GM23338 (cell line): ENCODE measurements around the gene DDX24.

Experiments
- CREB1 ChIP-seq: fragments of 250-450 bp; sonication (Bioruptor Pico); IDR thresholded peaks from 2 replicates; pipeline ENCODE4 v1.5.0; 2020; ENCODE audit warnings: low read depth, mild to moderate bottlenecking, moderate library complexity
- ETS1 ChIP-seq: IDR thresholded peaks from 2 replicates; pipeline ENCODE4 v1.6.1; 2016; ENCODE audit warnings: antibody characterized with exemption
- EZH2 ChIP-seq: fragments of 200-600 bp; sonication (generic); IDR thresholded peaks from one replicate; pipeline ENCODE4 v1.8.0; 2017; ENCODE audit warnings: antibody characterized with exemption, mild to moderate bottlenecking, low read depth; ENCODE audit not compliant: unreplicated experiment
- EZH2phosphoT487 ChIP-seq: fragments of 200-600 bp; sonication (generic); IDR thresholded peaks from one replicate; pipeline ENCODE4 v1.8.1; 2018; ENCODE audit warnings: antibody characterized with exemption; ENCODE audit not compliant: unreplicated experiment
- JUNB ChIP-seq: IDR thresholded peaks from one replicate; pipeline ENCODE4 v1.6.1; 2016; ENCODE audit warnings: antibody characterized with exemption; ENCODE audit not compliant: unreplicated experiment
- NANOG ChIP-seq: IDR thresholded peaks from 2 replicates; pipeline ENCODE4 v1.6.1; 2016; ENCODE audit warnings: antibody characterized with exemption, borderline replicate concordance
- POLR2AphosphoS5 ChIP-seq: IDR thresholded peaks from 2 replicates; pipeline ENCODE4 v1.6.1; 2016; ENCODE audit warnings: antibody characterized with exemption, low read depth
- REST ChIP-seq: IDR thresholded peaks from one replicate; pipeline ENCODE4 v1.6.1; 2018; ENCODE audit warnings: antibody characterized with exemption; ENCODE audit not compliant: unreplicated experiment
- STAT1 ChIP-seq: IDR thresholded peaks from one replicate; pipeline ENCODE4 v1.6.1; 2016; ENCODE audit warnings: antibody characterized with exemption; ENCODE audit not compliant: unreplicated experiment
- ZNF114 ChIP-seq: fragments of 250-450 bp; sonication (Bioruptor Pico); IDR thresholded peaks from 2 replicates; pipeline ENCODE4 v1.5.0; 2020; ENCODE audit warnings: mild to moderate bottlenecking, moderate library complexity
- ZNF462 ChIP-seq: fragments of 250-450 bp; sonication (Bioruptor Pico); IDR thresholded peaks from 2 replicates; pipeline ENCODE4 v1.5.0; 2020; ENCODE audit warnings: mild to moderate bottlenecking, moderate library complexity
- TF ChIP-seq, protein P1 (sequence below), 2 experiments: fragments of 200-600 bp in 1 of 2; sonication (generic) in 1 of 2; conservative IDR thresholded peaks; 2 replicates each; pipeline versions ENCODE4 v1.5.1 to v1.6.1; 2016 to 2017; ENCODE audit warnings: antibody characterized with exemption in 2 of 2, low read depth in 2 of 2, mild to moderate bottlenecking in 2 of 2, moderate library complexity in 1 of 2

DNA sequence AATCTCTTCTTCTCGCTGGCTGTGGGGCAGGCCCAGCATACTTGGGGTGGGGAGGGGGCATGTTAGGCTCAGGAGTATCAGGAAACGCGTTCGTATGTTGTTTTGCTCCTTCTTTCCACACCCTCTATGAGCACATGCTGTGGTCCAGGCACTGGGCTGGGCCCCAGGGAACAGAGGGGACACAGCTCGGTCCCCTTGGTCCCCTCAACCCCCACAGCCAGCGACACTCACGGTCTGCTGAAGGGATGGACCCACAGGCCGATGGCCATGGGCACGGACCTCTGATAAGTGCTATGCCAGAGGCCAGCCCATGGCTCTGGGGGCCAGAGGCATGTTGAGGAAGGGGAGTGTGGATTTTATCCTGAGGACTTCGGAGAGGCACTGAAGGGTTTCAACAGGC is 35.7 kb upstream of the DDX24 start:
- TF ChIP-seq, protein P1, sequence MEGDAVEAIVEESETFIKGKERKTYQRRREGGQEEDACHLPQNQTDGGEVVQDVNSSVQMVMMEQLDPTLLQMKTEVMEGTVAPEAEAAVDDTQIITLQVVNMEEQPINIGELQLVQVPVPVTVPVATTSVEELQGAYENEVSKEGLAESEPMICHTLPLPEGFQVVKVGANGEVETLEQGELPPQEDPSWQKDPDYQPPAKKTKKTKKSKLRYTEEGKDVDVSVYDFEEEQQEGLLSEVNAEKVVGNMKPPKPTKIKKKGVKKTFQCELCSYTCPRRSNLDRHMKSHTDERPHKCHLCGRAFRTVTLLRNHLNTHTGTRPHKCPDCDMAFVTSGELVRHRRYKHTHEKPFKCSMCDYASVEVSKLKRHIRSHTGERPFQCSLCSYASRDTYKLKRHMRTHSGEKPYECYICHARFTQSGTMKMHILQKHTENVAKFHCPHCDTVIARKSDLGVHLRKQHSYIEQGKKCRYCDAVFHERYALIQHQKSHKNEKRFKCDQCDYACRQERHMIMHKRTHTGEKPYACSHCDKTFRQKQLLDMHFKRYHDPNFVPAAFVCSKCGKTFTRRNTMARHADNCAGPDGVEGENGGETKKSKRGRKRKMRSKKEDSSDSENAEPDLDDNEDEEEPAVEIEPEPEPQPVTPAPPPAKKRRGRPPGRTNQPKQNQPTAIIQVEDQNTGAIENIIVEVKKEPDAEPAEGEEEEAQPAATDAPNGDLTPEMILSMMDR (conservative IDR thresholded peaks at IDR 0.05; ENCODE audit: low read depth in 2 of 2) = no peak
- TF ChIP-seq EZH2phosphoT487 (no peak), ZNF462 (CRISPR knock-in tag) (no peak), POLR2AphosphoS5 (no peak), JUNB (no peak), EZH2 (no peak), ETS1 (no peak), REST (no peak), CREB1 (CRISPR knock-in tag) (no peak), STAT1 (no peak), NANOG (no peak), ZNF114 (no peak)
